Stomach (tissue), 4 donors: ENCODE results near the gene HIBADH.

Experiments used
- CTCF ChIP-seq, 7 experiments: fragments of 450-650 bp in 4 of 7; fragments of 200-600 bp in 3 of 7; sonication (generic) in 3 of 7; IDR thresholded peaks; one replicate each; pipeline ENCODE4 v1.5.1; 2016 to 2019; ENCODE audit warnings: antibody characterized with exemption in 7 of 7, control low read depth in 2 of 7, mild to moderate bottlenecking in 1 of 7
- POLR2AphosphoS5 ChIP-seq, 3 donors: sonication (generic); formaldehyde crosslinking; IDR thresholded peaks; one replicate each; pipeline ENCODE4 v1.6.1; 2016; ENCODE audit warnings: antibody characterized with exemption in 3 of 3

GRCh38 chr7:27555670-27556069, 107.0 kb downstream of the HIBADH start:
- TF ChIP-seq CTCF (IDR thresholded peaks at IDR 0.05) (no peak), POLR2AphosphoS5 (IDR thresholded peaks at IDR 0.05) (no peak)
